GM12873 (cell line): ENCODE data around the gene ERCC5.

Experiments
- TF ChIP-seq, protein P1 (sequence below): IDR thresholded peaks from 2 replicates; pipeline ENCODE4 v1.5.1; 2012; ENCODE audit warnings: low read depth, mild to moderate bottlenecking, moderate library complexity, low read length, control low read depth; ENCODE audit not compliant: insufficient read depth; ENCODE audit errors: missing control alignments

The ERCC5 gene

GRCh38 chr13:102875256-102875655 is 29.4 kb downstream of the ERCC5 start:
- TF ChIP-seq, protein P1, sequence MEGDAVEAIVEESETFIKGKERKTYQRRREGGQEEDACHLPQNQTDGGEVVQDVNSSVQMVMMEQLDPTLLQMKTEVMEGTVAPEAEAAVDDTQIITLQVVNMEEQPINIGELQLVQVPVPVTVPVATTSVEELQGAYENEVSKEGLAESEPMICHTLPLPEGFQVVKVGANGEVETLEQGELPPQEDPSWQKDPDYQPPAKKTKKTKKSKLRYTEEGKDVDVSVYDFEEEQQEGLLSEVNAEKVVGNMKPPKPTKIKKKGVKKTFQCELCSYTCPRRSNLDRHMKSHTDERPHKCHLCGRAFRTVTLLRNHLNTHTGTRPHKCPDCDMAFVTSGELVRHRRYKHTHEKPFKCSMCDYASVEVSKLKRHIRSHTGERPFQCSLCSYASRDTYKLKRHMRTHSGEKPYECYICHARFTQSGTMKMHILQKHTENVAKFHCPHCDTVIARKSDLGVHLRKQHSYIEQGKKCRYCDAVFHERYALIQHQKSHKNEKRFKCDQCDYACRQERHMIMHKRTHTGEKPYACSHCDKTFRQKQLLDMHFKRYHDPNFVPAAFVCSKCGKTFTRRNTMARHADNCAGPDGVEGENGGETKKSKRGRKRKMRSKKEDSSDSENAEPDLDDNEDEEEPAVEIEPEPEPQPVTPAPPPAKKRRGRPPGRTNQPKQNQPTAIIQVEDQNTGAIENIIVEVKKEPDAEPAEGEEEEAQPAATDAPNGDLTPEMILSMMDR, result no peak

DNA sequence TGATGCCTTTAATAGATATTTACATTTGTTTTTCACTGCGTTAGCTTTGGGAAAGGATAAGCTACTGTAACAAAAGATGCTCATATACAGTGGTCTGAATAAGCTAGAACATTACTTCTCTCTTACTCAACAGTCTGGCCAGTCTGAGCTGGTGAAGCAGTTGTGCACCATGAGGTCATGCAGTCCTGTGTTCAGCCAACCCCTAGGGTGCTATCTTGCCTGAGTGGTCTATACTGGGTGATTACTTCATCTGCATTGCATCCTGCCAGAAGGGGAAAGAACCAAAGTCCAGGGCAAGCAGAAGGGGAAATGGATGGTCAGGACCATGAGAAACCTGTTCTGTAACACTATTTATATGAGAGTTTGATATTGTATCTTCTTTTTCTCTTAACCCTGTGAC is 31.5 kb downstream of the ERCC5 start:
- TF ChIP-seq, protein P1, result no peak

GRCh38 chr13:102878481-102878880 is 32.6 kb downstream of the ERCC5 start:
- TF ChIP-seq, protein P1, result no peak

DNA sequence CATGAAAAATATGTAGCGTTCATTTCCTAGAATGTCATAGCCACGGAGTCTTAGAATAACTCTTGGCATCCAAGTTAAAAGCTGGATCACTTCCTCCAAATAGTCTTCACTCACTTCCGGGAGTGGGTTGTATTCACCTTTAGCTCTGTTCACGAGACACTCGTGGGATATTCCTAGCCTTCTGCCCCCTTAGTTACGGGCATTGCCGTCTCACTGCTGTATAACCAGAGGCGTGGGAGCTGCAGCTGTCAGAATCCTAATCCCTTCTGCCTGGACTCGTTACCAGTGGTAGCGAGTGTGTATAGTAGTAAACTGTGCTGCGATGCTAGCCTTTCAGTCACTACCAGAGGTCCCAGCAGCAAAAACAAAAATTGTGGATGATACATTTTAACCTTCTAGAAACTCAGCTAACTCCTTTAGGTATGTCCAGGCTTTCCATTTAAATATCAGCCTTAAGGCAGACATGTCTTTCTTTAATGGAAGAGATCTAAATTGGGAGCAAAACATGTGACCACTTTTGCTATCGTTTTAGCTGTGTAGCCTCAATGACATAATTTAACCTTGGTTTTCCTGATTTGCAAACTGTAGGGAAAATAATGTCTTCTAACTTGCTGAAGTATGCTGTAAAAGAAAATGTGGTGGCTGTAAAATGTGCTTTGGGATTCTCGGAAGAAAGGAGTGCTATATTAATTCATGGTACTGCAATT is 34.1 kb downstream of the ERCC5 start:
- TF ChIP-seq, protein P1, result no peak

DNA sequence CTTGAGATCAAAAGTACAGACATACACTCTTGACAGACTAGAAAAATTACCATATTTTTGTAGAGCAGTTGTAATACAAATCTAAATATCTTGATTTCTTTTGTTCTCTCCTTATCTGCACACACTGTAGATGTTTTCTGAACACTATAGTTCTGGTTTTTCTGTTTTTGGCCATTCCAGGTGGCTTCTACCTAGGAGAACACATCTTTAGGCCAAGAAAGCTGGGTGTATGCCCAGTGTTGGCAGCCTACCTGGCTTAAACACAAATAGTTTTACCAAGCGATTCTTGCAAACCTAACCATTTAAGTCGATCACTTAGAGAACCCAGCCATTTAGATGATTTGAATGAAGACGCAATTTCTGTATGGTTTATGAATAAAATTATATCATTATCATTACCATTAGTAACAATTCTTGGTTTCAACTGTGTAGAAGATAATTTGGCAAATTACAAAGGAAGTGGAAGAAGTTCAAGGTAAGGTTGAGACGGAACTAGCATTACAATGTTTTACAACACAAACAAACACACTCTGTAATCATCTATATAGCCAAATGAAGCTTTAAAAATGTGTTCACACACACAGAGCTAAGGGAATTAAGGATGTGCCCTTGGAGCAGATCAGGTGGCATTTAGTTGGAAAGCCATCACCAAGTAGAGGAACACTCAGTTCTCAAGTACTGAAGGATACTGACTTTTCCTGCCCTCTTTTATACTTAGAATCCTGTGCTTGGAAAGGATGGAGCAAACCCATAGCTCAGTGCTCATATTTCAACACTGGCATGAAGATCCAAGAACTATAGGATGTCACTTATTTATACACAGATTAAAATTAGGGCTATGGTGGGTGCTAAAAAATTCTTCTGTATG is 36.2 kb downstream of the ERCC5 start:
- TF ChIP-seq, protein P1, result no peak

GRCh38 chr13:102892503-102892902 is 46.7 kb downstream of the ERCC5 start:
- TF ChIP-seq, protein P1, result no peak

DNA sequence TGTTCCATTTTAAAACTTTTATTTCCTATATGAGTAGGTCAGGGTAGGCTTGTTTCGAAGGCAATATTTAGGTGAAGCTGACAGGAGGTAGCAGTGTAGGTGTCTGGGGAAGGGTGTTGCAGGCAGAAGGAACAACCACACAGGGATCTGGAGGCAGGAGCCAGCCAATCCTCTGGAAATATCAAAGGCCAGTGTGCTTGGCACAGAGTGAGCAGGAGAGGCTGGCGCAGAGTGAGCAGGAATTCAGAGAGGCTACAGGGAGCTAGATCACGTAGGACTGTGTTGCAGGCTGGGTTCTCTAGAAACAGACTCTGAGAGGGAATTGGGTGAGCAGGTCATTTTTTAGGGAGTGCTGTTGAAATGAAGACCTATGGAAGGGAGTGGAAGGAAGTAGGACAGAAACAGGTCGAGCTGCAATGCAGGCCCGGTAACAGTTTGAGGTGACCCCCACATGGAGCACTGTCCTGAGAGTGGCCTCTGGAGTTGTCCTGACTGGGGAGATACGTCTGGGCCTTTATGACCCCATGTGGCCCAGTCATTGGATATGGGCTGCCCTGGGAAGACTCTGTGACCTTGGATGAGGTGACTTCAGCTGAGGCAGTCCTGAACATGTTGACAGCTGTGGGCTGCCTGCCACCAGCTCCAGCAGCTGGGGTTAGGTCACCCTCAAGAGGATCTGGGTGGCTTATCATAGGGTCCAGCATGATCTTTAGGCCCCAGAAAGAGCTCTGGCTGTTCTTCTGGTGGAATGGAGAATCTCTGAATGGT is 51.7 kb downstream of the ERCC5 start:
- TF ChIP-seq, protein P1, result no peak
